ENCODE measurements around the gene PARD3B. TPM values are rescaled to one million over a fixed set of nuclear protein-coding genes. Genes with fewer than 3 reads are reported as not detected.

Gene PARD3B
- total and polyA plus RNA-seq, 2 experiments from 2014 or later, result 3.5 to 4.4 TPM

- TF ChIP-seq, protein P1, sequence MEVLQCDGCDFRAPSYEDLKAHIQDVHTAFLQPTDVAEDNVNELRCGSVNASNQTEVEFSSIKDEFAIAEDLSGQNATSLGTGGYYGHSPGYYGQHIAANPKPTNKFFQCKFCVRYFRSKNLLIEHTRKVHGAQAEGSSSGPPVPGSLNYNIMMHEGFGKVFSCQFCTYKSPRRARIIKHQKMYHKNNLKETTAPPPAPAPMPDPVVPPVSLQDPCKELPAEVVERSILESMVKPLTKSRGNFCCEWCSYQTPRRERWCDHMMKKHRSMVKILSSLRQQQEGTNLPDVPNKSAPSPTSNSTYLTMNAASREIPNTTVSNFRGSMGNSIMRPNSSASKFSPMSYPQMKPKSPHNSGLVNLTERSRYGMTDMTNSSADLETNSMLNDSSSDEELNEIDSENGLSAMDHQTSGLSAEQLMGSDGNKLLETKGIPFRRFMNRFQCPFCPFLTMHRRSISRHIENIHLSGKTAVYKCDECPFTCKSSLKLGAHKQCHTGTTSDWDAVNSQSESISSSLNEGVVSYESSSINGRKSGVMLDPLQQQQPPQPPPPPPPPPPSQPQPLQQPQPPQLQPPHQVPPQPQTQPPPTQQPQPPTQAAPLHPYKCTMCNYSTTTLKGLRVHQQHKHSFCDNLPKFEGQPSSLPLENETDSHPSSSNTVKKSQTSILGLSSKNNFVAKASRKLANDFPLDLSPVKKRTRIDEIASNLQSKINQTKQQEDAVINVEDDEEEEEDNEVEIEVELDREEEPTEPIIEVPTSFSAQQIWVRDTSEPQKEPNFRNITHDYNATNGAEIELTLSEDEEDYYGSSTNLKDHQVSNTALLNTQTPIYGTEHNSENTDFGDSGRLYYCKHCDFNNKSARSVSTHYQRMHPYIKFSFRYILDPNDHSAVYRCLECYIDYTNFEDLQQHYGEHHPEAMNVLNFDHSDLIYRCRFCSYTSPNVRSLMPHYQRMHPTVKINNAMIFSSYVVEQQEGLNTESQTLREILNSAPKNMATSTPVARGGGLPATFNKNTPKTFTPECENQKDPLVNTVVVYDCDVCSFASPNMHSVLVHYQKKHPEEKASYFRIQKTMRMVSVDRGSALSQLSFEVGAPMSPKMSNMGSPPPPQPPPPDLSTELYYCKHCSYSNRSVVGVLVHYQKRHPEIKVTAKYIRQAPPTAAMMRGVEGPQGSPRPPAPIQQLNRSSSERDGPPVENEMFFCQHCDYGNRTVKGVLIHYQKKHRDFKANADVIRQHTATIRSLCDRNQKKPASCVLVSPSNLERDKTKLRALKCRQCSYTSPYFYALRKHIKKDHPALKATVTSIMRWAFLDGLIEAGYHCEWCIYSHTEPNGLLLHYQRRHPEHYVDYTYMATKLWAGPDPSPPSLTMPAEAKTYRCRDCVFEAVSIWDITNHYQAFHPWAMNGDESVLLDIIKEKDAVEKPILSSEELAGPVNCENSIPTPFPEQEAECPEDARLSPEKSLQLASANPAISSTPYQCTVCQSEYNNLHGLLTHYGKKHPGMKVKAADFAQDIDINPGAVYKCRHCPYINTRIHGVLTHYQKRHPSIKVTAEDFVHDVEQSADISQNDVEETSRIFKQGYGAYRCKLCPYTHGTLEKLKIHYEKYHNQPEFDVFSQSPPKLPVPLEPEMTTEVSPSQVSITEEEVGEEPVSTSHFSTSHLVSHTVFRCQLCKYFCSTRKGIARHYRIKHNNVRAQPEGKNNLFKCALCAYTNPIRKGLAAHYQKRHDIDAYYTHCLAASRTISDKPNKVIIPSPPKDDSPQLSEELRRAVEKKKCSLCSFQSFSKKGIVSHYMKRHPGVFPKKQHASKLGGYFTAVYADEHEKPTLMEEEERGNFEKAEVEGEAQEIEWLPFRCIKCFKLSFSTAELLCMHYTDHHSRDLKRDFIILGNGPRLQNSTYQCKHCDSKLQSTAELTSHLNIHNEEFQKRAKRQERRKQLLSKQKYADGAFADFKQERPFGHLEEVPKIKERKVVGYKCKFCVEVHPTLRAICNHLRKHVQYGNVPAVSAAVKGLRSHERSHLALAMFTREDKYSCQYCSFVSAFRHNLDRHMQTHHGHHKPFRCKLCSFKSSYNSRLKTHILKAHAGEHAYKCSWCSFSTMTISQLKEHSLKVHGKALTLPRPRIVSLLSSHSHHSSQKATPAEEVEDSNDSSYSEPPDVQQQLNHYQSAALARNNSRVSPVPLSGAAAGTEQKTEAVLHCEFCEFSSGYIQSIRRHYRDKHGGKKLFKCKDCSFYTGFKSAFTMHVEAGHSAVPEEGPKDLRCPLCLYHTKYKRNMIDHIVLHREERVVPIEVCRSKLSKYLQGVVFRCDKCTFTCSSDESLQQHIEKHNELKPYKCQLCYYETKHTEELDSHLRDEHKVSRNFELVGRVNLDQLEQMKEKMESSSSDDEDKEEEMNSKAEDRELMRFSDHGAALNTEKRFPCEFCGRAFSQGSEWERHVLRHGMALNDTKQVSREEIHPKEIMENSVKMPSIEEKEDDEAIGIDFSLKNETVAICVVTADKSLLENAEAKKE (CRISPR knock-in tag; IDR thresholded peaks at IDR 0.05), result no peak
- TF ChIP-seq REST (IDR thresholded peaks at IDR 0.05; ENCODE audit: unreplicated experiment), result no peak
- TF ChIP-seq EZH2 (IDR thresholded peaks at IDR 0.05; ENCODE audit: low read depth, unreplicated experiment), result no peak
- no peak for TF ChIP-seq EZH2phosphoT487 (IDR thresholded peaks at IDR 0.05; ENCODE audit: unreplicated experiment)
- no peak for TF ChIP-seq ZNF114 (CRISPR knock-in tag; IDR thresholded peaks at IDR 0.05)
- no peak for TF ChIP-seq CREB1 (CRISPR knock-in tag; IDR thresholded peaks at IDR 0.05; ENCODE audit: low read depth)
- no peak for TF ChIP-seq POLR2AphosphoS5 (IDR thresholded peaks at IDR 0.05; ENCODE audit: low read depth)
- no peak for TF ChIP-seq JUNB (IDR thresholded peaks at IDR 0.05; ENCODE audit: unreplicated experiment)
These were observed 119.4 kb downstream of the PARD3B start (continued) for GRCh38 chr2:204664708-204665121.
